Heart right ventricle (tissue), 16 donors: ENCODE measurements around the gene ALG10B. TPM values are rescaled to one million over a fixed set of nuclear protein-coding genes. Genes with fewer than 3 reads are reported as not detected.

Experiments
- ATAC-seq, 8 donors: fragments of 200-7000 bp; cut with Tn5 transposase; one replicate each; pipeline ENCODE4 v1.9.1; 2020; ENCODE audit warnings: mild to moderate bottlenecking in 8 of 8, moderate library complexity in 8 of 8, moderate number of reproducible peaks in 1 of 8
- DNase-seq, 2 donors: peaks; one replicate each; pipeline ENCODE4 v3.0.0-alpha.2; 2020
- H3K27ac ChIP-seq, 10 donors: fragments of 200-600 bp; sonication (generic) in 2 of 10; one replicate each; pipeline versions ENCODE4 v1.5.0 to v1.8.0; 2020 to 2022; ENCODE audit warnings: mild to moderate bottlenecking in 3 of 10
- H3K27me3 ChIP-seq, 7 donors: fragments of 200-600 bp; one replicate each; pipeline ENCODE4 v1.8.0; 2021 to 2022; ENCODE audit warnings: mild to moderate bottlenecking in 2 of 7
- H3K36me3 ChIP-seq, 9 donors: fragments of 200-600 bp; sonication (generic) in 1 of 9; one replicate each; pipeline versions ENCODE4 v1.5.0 to v1.8.0; 2020 to 2022; ENCODE audit warnings: mild to moderate bottlenecking in 2 of 9
- H3K4me1 ChIP-seq, 9 donors: fragments of 200-600 bp; sonication (generic) in 1 of 9; one replicate each; pipeline versions ENCODE4 v1.5.0 to v1.8.0; 2020 to 2022; ENCODE audit warnings: mild to moderate bottlenecking in 4 of 9
- H3K4me3 ChIP-seq, 10 donors: fragments of 200-600 bp; sonication (generic) in 2 of 10; one replicate each; pipeline versions ENCODE4 v1.5.0 to v1.8.0; 2020 to 2022; ENCODE audit warnings: mild to moderate bottlenecking in 7 of 10, moderate library complexity in 2 of 10
- H3K9me3 ChIP-seq, 11 donors: fragments of 200-600 bp in 10 of 11; sonication (generic) in 2 of 11; one replicate each; pipeline versions ENCODE4 v1.5.0 to v1.8.0; 2013 to 2022; ENCODE audit warnings: mild to moderate bottlenecking in 2 of 11, control low read depth in 1 of 11, moderate library complexity in 1 of 11
- WGBS, 2 donors: extraction: QIAGEN DNeasy Blood & Tissue Kit; methylation state at CpG; one replicate each; pipeline ENCODE4 v1.1.7; 2013; ENCODE audit warnings: inconsistent platforms in 1 of 2; 5-methylcytosine and 5-hydroxymethylcytosine counted together
- intact Hi-C, 10 donors: fragments of 100-400 bp; cut with DNase I; formaldehyde crosslinking; loops; one replicate each; pipeline versions ENCODE4 v1.11.1 to v1.14.2; 2022
- long read RNA-seq, 3 donors: library from polyadenylated mRNA; unstranded; transcript quantifications; one replicate each; pipeline ENCODE4 v2.0.0, GENCODE V29; 2020 to 2021
- polyA plus RNA-seq, 2 donors: library from polyadenylated mRNA; stranded (reverse); fragments of 200-250 nt; gene quantifications; one replicate each; pipeline ENCODE4 v1.2.3, GENCODE V29; 2013
- total RNA-seq, 10 donors: library from RNA; stranded (reverse); fragmentation: NEBNext Ultra II Directional in 3 of 10; extraction: Animal tissue kit (Norgen Biotek cat#: 25700) in 3 of 10; gene quantifications; one replicate each; pipeline versions ENCODE4 v1.2.1 to v1.2.4, GENCODE V29; 2021 to 2023
- TF ChIP-seq, protein P1 (sequence below), 9 donors: fragments of 200-600 bp; sonication (generic) in 2 of 9; IDR thresholded peaks; one replicate each; pipeline versions ENCODE4 v1.5.0 to v1.8.0; 2021 to 2022; ENCODE audit warnings: antibody characterized with exemption in 9 of 9, mild to moderate bottlenecking in 5 of 9, moderate library complexity in 1 of 9
- donor health status: Arrhythmogenic right ventricular cardiomyopathy.
- donor health status: ischemic (EF 13 %, LVEDD 7.1; RV severe dilation, severe dysfunction).
- donor health status: healthy with polysubstance abuse.
- donor health status: DM: no; HTN: yes; CAD: no.
- donor health status: DM: no; HTN: no; CAD: no.
- donor health status: ischemic (EF 25% LVEDD 6.9; RV normal size, moderate dysfunction).
- donor health status: ischemic (EF 25% LVEDD 5.7; RV mildly dilated, moderate dysfunction).
- donor health status: healthy.
- donor health status: DM: yes; HTN: yes; CAD: no.
- donor health status: Ischemic cardiomyopathy.
- donor health status: ischemic (EF 35%, LVEDD 5.7; RV mildly dilated, moderate dysfunction).
- donor health status: nonischemic (EF 11% LVEDD 7.7; RV severe dilation, severe dysfunction).
- donor health status: DM: yes; HTN: yes; CAD: no.
- donor health status: PGD.
- donor health status: ischemic (EF 29% LVEDD 5.4; RV normal size, mild dysfunction).
- donor health status: nonischemic (EF 23%, LVEDD 6.1; RV moderate dilation, normal function).

ALG10B gene
- total RNA-seq (1 to 10 TPM; 4.4 to 7.4 (median 5.2) TPM), polyA plus RNA-seq (1 to 10 TPM in 1 of 2 donors, under 1 TPM in 1; 0.97 to 1.6 TPM)
- long read RNA-seq, donor 1 = 0 reads
- long read RNA-seq, donor 2, partial matches to known transcripts = 0 of 2 reads
- long read RNA-seq, donor 2, other reads (novel, unspliced or antisense) = 2 of 2 reads
- long read RNA-seq, donor 3, full-length matches to known transcripts = 1 of 1 reads
- long read RNA-seq, donor 3, partial matches to known transcripts = 0 of 1 reads
- long read RNA-seq, donor 3, other reads (novel, unspliced or antisense) = 0 of 1 reads

DNA sequence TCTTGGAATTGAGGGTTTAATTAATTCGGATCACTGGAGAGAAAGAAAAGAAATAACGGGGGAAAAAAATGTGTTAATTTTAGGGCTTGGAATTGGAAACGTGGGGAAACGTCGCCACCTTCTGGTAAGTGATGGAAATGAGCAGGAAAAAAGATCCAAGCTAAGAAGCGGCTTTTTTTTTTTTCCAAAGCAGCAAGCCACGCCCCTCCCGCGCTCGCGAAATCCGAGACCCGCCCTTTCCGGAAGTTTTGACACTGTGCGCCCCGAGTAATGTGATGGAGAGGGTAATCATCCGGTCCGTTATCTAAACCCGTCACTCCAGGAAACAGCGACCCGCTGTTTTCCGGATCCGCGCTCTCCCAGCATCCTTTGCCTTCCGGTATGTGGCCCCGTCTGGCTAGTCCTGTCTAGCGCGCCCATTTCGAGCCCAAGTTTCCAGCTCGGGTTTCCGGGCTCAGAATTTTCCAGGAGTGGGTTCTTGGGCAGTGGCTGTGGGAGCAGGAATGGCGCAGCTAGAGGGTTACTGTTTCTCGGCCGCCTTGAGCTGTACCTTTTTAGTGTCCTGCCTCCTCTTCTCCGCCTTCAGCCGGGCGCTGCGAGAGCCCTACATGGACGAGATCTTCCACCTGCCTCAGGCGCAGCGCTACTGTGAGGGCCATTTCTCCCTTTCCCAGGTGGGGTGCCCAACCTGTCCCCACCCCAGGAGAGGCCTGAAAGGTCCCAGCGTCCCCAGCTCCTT, at the start of gene ALG10B:
Gene ALG10B (plus strand): TSS at position 384 of the 739 bp plus-strand sequence. CDS start 120 bp downstream, at position 504.
- intact Hi-C loops = loop anchor here in 5 of 10 donors (1.0 to 5.0 kb wide), 3 partner anchors 178 to 591 kb away; partner anchors contain the start of gene CPNE8 (in 1 of the 5)
- 0% methylated on average over 42 of the region's 42 CpGs for WGBS, 2 donors
- H3K27me3 ChIP-seq = no peaks in the 10 kb centered on the region
- H3K36me3 ChIP-seq = peaks cover 0 to 26% (median 0%) of the 10 kb centered on the region in 9 donors
- no peaks in the 10 kb centered on the region for H3K9me3 ChIP-seq
- H3K4me1 ChIP-seq = peaks cover 0 to 18% (median 9%) of the 10 kb centered on the region in 9 donors
- H3K4me3 ChIP-seq = peak within 1 kb of the TSS; percentile 71 to 93 (median 79)
- peak within 1 kb of the TSS; percentile 67 to 92 (median 86) for H3K27ac ChIP-seq
- DNase-seq = peak; percentile 89 to 95
- TF ChIP-seq, protein P1, sequence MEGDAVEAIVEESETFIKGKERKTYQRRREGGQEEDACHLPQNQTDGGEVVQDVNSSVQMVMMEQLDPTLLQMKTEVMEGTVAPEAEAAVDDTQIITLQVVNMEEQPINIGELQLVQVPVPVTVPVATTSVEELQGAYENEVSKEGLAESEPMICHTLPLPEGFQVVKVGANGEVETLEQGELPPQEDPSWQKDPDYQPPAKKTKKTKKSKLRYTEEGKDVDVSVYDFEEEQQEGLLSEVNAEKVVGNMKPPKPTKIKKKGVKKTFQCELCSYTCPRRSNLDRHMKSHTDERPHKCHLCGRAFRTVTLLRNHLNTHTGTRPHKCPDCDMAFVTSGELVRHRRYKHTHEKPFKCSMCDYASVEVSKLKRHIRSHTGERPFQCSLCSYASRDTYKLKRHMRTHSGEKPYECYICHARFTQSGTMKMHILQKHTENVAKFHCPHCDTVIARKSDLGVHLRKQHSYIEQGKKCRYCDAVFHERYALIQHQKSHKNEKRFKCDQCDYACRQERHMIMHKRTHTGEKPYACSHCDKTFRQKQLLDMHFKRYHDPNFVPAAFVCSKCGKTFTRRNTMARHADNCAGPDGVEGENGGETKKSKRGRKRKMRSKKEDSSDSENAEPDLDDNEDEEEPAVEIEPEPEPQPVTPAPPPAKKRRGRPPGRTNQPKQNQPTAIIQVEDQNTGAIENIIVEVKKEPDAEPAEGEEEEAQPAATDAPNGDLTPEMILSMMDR (IDR thresholded peaks at IDR 0.05) = peak; percentile 57 to 89 (median 75)
- peak; percentile 99 to 100 (median 100) for ATAC-seq

- intact Hi-C loops = loop anchor here in 1 of 10 donors (10.0 kb wide), 1 partner anchor 94 kb away; no protein-coding TSS in a partner anchor
- H3K9me3 ChIP-seq = no peaks in the 10 kb centered on the region
- H3K27me3 ChIP-seq = no peaks in the 10 kb centered on the region
- TF ChIP-seq, protein P1 (IDR thresholded peaks at IDR 0.05) = no peak
- H3K4me3 ChIP-seq = no peak overlapping the region
- no peak overlapping the region for H3K27ac ChIP-seq
- H3K4me1 ChIP-seq = no peaks in the 10 kb centered on the region
- no peak for ATAC-seq
- DNase-seq = no peak
- H3K36me3 ChIP-seq = no peaks in the 10 kb centered on the region
Measured at GRCh38 chr12:38268612-38269011, 48.0 kb upstream of the ALG10B start.

- Histone ChIP-seq H3K27ac (no peak overlapping the region), H3K4me1 (no peaks in the 10 kb centered on the region), H3K27me3 (no peaks in the 10 kb centered on the region), H3K9me3 (no peaks in the 10 kb centered on the region), H3K36me3 (no peaks in the 10 kb centered on the region), H3K4me3 (no peak overlapping the region)
- no peak for ATAC-seq
- WGBS, 2 donors = 26 to 32% methylated on average over 1 of the region's 1 CpG
- intact Hi-C loops = loop anchor here in 1 of 10 donors (10.0 kb wide), 1 partner anchor 95 kb away; no protein-coding TSS in a partner anchor
- no peak for DNase-seq
- TF ChIP-seq, protein P1 (IDR thresholded peaks at IDR 0.05) = no peak
Measured at GRCh38 chr12:38269897-38270296, 46.7 kb upstream of the ALG10B start.

DNA sequence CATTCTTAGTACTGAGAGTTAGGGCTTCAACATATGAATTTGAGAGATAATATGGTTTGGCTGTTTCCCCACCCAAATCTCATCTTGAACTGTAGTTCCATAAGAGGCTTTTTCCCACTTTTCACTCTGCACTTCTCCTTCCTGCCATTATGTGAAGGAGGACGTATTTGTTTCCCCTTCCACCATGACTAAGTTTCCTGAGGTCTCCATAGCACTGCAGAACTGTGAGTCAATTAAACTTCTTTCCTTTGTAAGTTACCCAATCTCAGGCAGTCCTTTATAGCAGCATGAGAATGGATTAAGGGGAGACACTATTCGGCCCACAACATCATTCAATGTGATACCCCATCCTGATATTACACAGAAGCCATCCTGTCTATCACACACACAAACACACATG, 36.8 kb upstream of the ALG10B start:
- TF ChIP-seq, protein P1 (IDR thresholded peaks at IDR 0.05) = no peak
- Histone ChIP-seq H3K4me1 (no peaks in the 10 kb centered on the region), H3K27ac (no peak overlapping the region), H3K27me3 (no peaks in the 10 kb centered on the region), H3K9me3 (no peaks in the 10 kb centered on the region), H3K36me3 (no peaks in the 10 kb centered on the region), H3K4me3 (no peak overlapping the region)
- DNase-seq (no peak), ATAC-seq (no peak)
- intact Hi-C loops = no loop called here
- WGBS, 2 donors = 17 to 32% methylated on average over 2 of the region's 2 CpGs
